Measurements from ENCODE around the gene ZNF654.

Gene ZNF654

DNA sequence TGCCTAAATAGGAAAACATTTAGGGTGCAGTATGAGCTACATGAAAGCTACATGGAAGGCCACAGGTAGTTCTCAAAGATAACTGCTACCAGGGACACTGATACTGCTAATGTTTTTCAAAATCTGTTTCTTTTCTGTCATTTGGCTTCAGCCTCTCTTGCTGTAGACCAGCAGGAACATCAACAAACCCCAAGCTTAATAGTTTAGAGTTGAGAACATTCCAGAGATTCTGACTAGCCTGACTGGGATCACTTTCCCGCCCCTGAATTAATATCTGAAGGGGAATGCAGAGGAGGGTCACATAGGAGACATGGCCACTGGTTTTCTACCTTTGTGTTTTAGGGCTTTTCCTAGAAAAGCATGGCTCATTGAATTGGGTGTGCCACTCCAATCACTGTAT lies 73.8 kb downstream of the ZNF654 start:
- no peak for DNase-seq (ENCODE audit: low read depth in 1 of 2, low spot score in 1 of 2)
- Histone ChIP-seq H3K27ac (replicated peaks) (no peak overlapping the region), H3K4me3 (replicated peaks; ENCODE audit: insufficient read depth, low read length) (no peak overlapping the region), H3K27me3 (ENCODE audit: insufficient read depth, poor library complexity, severe bottlenecking) (no peaks in the 10 kb centered on the region)
- TF ChIP-seq SPI1 (IDR thresholded peaks at IDR 0.05; ENCODE audit: borderline replicate concordance, low read depth), result no peak
- TF ChIP-seq GABPA (IDR thresholded peaks at IDR 0.05; ENCODE audit: low read depth), result no peak

GRCh38 chr3:88133711-88134263 lies 74.7 kb downstream of the ZNF654 start:
- Histone ChIP-seq H3K4me3 (replicated peaks; ENCODE audit: insufficient read depth, low read length) (no peak overlapping the region), H3K27ac (replicated peaks) (no peak overlapping the region), H3K27me3 (ENCODE audit: insufficient read depth, poor library complexity, severe bottlenecking) (no peaks in the 10 kb centered on the region)
- DNase-seq (ENCODE audit: low read depth in 1 of 2, low spot score in 1 of 2), result no peak
- no peak for TF ChIP-seq REST (IDR thresholded peaks at IDR 0.05; ENCODE audit: insufficient replicate concordance, low read depth)
- no peak for TF ChIP-seq GABPA (IDR thresholded peaks at IDR 0.05; ENCODE audit: low read depth)
- no peak for TF ChIP-seq SPI1 (IDR thresholded peaks at IDR 0.05; ENCODE audit: borderline replicate concordance, low read depth)
- no peak for TF ChIP-seq POLR2AphosphoS5 (IDR thresholded peaks at IDR 0.05; ENCODE audit: low read depth)
- TF ChIP-seq, protein P1, sequence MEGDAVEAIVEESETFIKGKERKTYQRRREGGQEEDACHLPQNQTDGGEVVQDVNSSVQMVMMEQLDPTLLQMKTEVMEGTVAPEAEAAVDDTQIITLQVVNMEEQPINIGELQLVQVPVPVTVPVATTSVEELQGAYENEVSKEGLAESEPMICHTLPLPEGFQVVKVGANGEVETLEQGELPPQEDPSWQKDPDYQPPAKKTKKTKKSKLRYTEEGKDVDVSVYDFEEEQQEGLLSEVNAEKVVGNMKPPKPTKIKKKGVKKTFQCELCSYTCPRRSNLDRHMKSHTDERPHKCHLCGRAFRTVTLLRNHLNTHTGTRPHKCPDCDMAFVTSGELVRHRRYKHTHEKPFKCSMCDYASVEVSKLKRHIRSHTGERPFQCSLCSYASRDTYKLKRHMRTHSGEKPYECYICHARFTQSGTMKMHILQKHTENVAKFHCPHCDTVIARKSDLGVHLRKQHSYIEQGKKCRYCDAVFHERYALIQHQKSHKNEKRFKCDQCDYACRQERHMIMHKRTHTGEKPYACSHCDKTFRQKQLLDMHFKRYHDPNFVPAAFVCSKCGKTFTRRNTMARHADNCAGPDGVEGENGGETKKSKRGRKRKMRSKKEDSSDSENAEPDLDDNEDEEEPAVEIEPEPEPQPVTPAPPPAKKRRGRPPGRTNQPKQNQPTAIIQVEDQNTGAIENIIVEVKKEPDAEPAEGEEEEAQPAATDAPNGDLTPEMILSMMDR (IDR thresholded peaks at IDR 0.05; ENCODE audit: insufficient read depth, low read length), result no peak

DNA sequence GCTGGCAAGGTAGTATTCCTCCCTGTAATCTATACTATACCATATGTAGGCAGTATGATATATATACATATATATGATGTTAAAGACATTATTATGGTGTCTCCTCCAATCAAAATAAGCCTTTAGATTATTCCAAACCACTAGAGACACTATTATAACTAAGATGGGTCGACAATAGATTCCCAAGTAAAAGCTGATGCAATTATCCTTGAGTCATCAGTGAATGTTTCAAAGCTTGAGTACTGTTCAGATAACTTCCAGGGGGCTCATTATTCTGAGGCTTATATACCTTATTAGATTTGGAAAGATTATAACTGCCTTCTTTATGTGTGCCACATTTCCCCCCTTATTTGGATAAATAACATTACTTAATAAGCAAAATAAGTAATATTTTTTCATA lies 78.8 kb downstream of the ZNF654 start:
- no peak overlapping the region for H3K27ac ChIP-seq (replicated peaks)
- no peak for TF ChIP-seq SPI1 (IDR thresholded peaks at IDR 0.05; ENCODE audit: borderline replicate concordance, low read depth)
- no peak for DNase-seq (ENCODE audit: low read depth in 1 of 2, low spot score in 1 of 2)
- no peaks in the 10 kb centered on the region for H3K27me3 ChIP-seq (ENCODE audit: insufficient read depth, poor library complexity, severe bottlenecking)
- H3K4me3 ChIP-seq (replicated peaks; ENCODE audit: insufficient read depth, low read length), result no peak overlapping the region

GRCh38 chr3:88141458-88142083 lies 82.5 kb downstream of the ZNF654 start:
- TF ChIP-seq, protein P1 (IDR thresholded peaks at IDR 0.05; ENCODE audit: insufficient read depth, low read length), result no peak
- no peak for TF ChIP-seq SPI1 (IDR thresholded peaks at IDR 0.05; ENCODE audit: borderline replicate concordance, low read depth)
- TF ChIP-seq GABPA (IDR thresholded peaks at IDR 0.05; ENCODE audit: low read depth), result no peak
- TF ChIP-seq REST (IDR thresholded peaks at IDR 0.05; ENCODE audit: insufficient replicate concordance, low read depth), result no peak
- no peak for TF ChIP-seq POLR2AphosphoS5 (IDR thresholded peaks at IDR 0.05; ENCODE audit: low read depth)
- H3K27me3 ChIP-seq (ENCODE audit: insufficient read depth, poor library complexity, severe bottlenecking), result no peaks in the 10 kb centered on the region
- H3K4me3 ChIP-seq (replicated peaks; ENCODE audit: insufficient read depth, low read length), result no peak overlapping the region
- no peak overlapping the region for H3K27ac ChIP-seq (replicated peaks)
- DNase-seq (ENCODE audit: low read depth in 1 of 2, low spot score in 1 of 2), result no peak
